ENCODE data around the gene DNAJC8. TPM values are rescaled to one million over a fixed set of nuclear protein-coding genes. Genes with fewer than 3 reads are reported as not detected.

DNAJC8 gene
- total and polyA plus RNA-seq, 10 of the 15 experiments (the other 5 are each of a cell fraction or from before 2014, with no cell fraction given) = 91.2 to 296 (median 152) TPM

GRCh38 chr1:28178690-28179485, 53.9 kb downstream of the DNAJC8 start:
- no peak overlapping the region for H3K9ac ChIP-seq (ENCODE audit: control insufficient read depth, insufficient read depth, low read length)
- no peaks in the 10 kb centered on the region for H4K20me1 ChIP-seq (ENCODE audit: control insufficient read depth, insufficient read depth)
- no peak overlapping the region for H2AFZ ChIP-seq (ENCODE audit: control insufficient read depth, low read depth, low read length)
- H3K9me3 ChIP-seq (replicated peaks; ENCODE audit: control insufficient read depth, insufficient read depth, low read length) = no peaks in the 10 kb centered on the region
- no peaks in the 10 kb centered on the region for H3K27me3 ChIP-seq (replicated peaks in 1 of 2; ENCODE audit: control insufficient read depth in 2 of 2, insufficient read depth in 2 of 2, low read length in 1 of 2)
- peaks cover 7% of the 10 kb centered on the region for H3K79me2 ChIP-seq (ENCODE audit: control insufficient read depth, insufficient read depth, low read length)
- no peak overlapping the region for H3K4me2 ChIP-seq (ENCODE audit: control insufficient read depth, insufficient read depth)
- no peak for FAIRE-seq
- ChIA-PET RAD21 (ENCODE audit: unreplicated experiment) (interaction anchor here (1.6 to 7.3 kb wide), 3 partner anchors 9 to 89 kb away, joined by 3 to 139 read pairs (median 68); partner anchors contain the start of gene EYA3), CTCF (no interaction called here), POLR2A (interaction anchor here (1.5 to 7.3 kb wide), 2 partner anchors 22 to 35 kb away, joined by 3 to 64 read pairs; no protein-coding TSS in a partner anchor), SMC1A (ENCODE audit: uncharacterized antibody, unreplicated experiment) (interaction anchor here (0.9 to 6.9 kb wide), 3 partner anchors 9 to 89 kb away, joined by 4 to 101 read pairs (median 62); partner anchors contain the start of gene EYA3)
- no peak for ATAC-seq
- H3K36me3 ChIP-seq (ENCODE audit: control insufficient read depth in 2 of 2, insufficient read depth in 2 of 2, low read length in 1 of 2) = no peaks in the 10 kb centered on the region
- in situ Hi-C loops (cut with MboI) = no loop called here
- BruUV-seq (replicated peaks) = no TSS peak
- WGBS (ENCODE audit: insufficient coverage, insufficient replicate concordance, low lambda C conversion rate, missing lambda C conversion rate) = 89% methylated on average over 15 of the region's 15 CpGs
- H3K4me3 ChIP-seq = no peak overlapping the region
- H3K4me1 ChIP-seq (ENCODE audit: control insufficient read depth, insufficient read depth, low read length) = peaks cover 41% of the 10 kb centered on the region
- H3K27ac ChIP-seq (ENCODE audit: control insufficient read depth, insufficient read depth) = no peak overlapping the region
- TF ChIP-seq CHD2 (IDR thresholded peaks at IDR 0.05; ENCODE audit: borderline replicate concordance, low read depth, low read length) (no peak), ZNF24 (IDR thresholded peaks at IDR 0.05) (no peak), SMARCA5 (IDR thresholded peaks at IDR 0.05) (no peak), ZNF217 (IDR thresholded peaks at IDR 0.05) (no peak), HDAC6 (IDR thresholded peaks at IDR 0.05; ENCODE audit: unreplicated experiment) (no peak), PAX5 (IDR thresholded peaks at IDR 0.05; ENCODE audit: borderline replicate concordance, low read depth, low read length) (no peak)
- TF ChIP-seq, protein P1, sequence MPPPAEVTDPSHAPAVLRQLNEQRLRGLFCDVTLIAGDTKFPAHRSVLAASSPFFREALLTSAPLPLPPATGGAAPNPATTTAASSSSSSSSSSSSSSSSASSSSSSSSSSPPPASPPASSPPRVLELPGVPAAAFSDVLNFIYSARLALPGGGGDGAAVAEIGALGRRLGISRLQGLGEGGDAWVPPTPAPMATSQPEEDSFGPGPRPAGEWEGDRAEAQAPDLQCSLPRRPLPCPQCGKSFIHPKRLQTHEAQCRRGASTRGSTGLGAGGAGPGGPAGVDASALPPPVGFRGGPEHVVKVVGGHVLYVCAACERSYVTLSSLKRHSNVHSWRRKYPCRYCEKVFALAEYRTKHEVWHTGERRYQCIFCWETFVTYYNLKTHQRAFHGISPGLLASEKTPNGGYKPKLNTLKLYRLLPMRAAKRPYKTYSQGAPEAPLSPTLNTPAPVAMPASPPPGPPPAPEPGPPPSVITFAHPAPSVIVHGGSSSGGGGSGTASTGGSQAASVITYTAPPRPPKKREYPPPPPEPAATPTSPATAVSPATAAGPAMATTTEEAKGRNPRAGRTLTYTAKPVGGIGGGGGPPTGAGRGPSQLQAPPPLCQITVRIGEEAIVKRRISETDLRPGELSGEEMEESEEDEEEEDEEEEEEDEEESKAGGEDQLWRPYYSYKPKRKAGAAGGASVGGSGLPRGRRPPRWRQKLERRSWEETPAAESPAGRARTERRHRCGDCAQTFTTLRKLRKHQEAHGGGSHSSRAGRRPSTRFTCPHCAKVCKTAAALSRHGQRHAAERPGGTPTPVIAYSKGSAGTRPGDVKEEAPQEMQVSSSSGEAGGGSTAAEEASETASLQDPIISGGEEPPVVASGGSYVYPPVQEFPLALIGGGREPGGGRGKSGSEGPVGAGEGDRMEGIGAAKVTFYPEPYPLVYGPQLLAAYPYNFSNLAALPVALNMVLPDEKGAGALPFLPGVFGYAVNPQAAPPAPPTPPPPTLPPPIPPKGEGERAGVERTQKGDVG (CRISPR knock-in tag; IDR thresholded peaks at IDR 0.05) = no peak
- TF ChIP-seq, protein P2, sequence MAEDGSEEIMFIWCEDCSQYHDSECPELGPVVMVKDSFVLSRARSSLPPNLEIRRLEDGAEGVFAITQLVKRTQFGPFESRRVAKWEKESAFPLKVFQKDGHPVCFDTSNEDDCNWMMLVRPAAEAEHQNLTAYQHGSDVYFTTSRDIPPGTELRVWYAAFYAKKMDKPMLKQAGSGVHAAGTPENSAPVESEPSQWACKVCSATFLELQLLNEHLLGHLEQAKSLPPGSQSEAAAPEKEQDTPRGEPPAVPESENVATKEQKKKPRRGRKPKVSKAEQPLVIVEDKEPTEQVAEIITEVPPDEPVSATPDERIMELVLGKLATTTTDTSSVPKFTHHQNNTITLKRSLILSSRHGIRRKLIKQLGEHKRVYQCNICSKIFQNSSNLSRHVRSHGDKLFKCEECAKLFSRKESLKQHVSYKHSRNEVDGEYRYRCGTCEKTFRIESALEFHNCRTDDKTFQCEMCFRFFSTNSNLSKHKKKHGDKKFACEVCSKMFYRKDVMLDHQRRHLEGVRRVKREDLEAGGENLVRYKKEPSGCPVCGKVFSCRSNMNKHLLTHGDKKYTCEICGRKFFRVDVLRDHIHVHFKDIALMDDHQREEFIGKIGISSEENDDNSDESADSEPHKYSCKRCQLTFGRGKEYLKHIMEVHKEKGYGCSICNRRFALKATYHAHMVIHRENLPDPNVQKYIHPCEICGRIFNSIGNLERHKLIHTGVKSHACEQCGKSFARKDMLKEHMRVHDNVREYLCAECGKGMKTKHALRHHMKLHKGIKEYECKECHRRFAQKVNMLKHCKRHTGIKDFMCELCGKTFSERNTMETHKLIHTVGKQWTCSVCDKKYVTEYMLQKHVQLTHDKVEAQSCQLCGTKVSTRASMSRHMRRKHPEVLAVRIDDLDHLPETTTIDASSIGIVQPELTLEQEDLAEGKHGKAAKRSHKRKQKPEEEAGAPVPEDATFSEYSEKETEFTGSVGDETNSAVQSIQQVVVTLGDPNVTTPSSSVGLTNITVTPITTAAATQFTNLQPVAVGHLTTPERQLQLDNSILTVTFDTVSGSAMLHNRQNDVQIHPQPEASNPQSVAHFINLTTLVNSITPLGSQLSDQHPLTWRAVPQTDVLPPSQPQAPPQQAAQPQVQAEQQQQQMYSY (CRISPR knock-in tag; IDR thresholded peaks at IDR 0.05) = no peak
- intact Hi-C loops (cut with micrococcal nuclease; ENCODE audit: unreplicated experiment) = loop anchor here (10.0 kb wide), 1 partner anchor 314 kb away; no protein-coding TSS in a partner anchor
- DNase-seq (ENCODE audit: low read depth, low spot score) = no peak

Data from GM12878 (cell line).